GM12878 (cell line): ENCODE results near the gene DEFB131B. TPM values are rescaled to one million over a fixed set of nuclear protein-coding genes. Genes with fewer than 3 reads are reported as not detected.
"Not testable (repeated sequence)": the region's sequence is repeated elsewhere in the genome, so short reads cannot be mapped to it uniquely, and the experiment has no call there.

Experiments used
- ATAC-seq: fragments of 200-7000 bp; cut with Tn5 transposase; 3 replicates; pipeline ENCODE4 v1.9.1; 2020; ENCODE audit warnings: mild to moderate bottlenecking, moderate library complexity
- BruUV-seq: library from RNA; stranded (reverse); fragments of 400-500 nt; replicated peaks from 2 replicates; lab custom pipeline; 2021; lab: Mats Ljungman, UMichigan
- CTCF ChIA-PET: fragments of 300-600 bp; sonication (Branson Sonifier 250); formaldehyde crosslinking; extraction: SDS; loops from one replicate; lab custom pipeline; 2021; ENCODE audit warnings: inconsistent platforms; lab: Yijun Ruan, JAX
- POLR2A ChIA-PET: fragments of 350-600 bp; formaldehyde crosslinking; extraction: SDS; loops from one replicate; lab custom pipeline; 2021; ENCODE audit warnings: inconsistent platforms; lab: Charles Lee
- RAD21 ChIA-PET: fragments of 300-600 bp; sonication (Branson Sonifier 250); formaldehyde crosslinking; loops from one replicate; lab custom pipeline; 2023; ENCODE audit warnings: antibody characterized with exemption; ENCODE audit not compliant: unreplicated experiment; lab: Charles Lee
- SMC1A ChIA-PET: fragments of 300-600 bp; sonication (Branson Sonifier 250); formaldehyde crosslinking; loops from one replicate; lab custom pipeline; 2023; ENCODE audit not compliant: unreplicated experiment, uncharacterized antibody; lab: Charles Lee
- DNase-seq: peaks from one replicate; pipeline ENCODE4 v3.0.0-alpha.2; 2011; ENCODE audit warnings: low read depth, low spot score
- FAIRE-seq: peaks from 3 replicates; lab custom pipeline; 2011; peaks lifted over from hg19 to GRCh38; lab: Jason Lieb, UNC
- H2AFZ ChIP-seq: 2 replicates; pipeline ENCODE4 v1.6.0; 2011; ENCODE audit warnings: low read depth, low read length, control low read depth; ENCODE audit not compliant: control insufficient read depth
- H3K27ac ChIP-seq: 2 replicates; pipeline ENCODE4 v1.5.1; 2011; ENCODE audit warnings: control low read depth; ENCODE audit not compliant: control insufficient read depth, insufficient read depth
- H3K27me3 ChIP-seq, 2 experiments: replicated peaks in 1 of 2; 2 replicates each; pipeline versions ENCODE4 v1.6.0 to v1.6.1; 2011; ENCODE audit warnings: low read length in 1 of 2; ENCODE audit not compliant: control insufficient read depth in 2 of 2, insufficient read depth in 2 of 2
- H3K36me3 ChIP-seq, 2 experiments: 2 replicates each; pipeline ENCODE4 v1.5.1; 2011; ENCODE audit warnings: low read length in 1 of 2; ENCODE audit not compliant: control insufficient read depth in 2 of 2, insufficient read depth in 2 of 2
- H3K4me1 ChIP-seq: 2 replicates; pipeline ENCODE4 v1.6.1; 2011; ENCODE audit warnings: mild to moderate bottlenecking, low read length, moderate library complexity, mixed read lengths; ENCODE audit not compliant: control insufficient read depth, insufficient read depth
- H3K4me2 ChIP-seq: 2 replicates; pipeline ENCODE4 v1.6.0; 2011; ENCODE audit warnings: control low read depth; ENCODE audit not compliant: control insufficient read depth, insufficient read depth
- H3K4me3 ChIP-seq: fragments of 200-600 bp; sonication (generic); 2 replicates; pipeline ENCODE4 v1.5.1; 2016
- H3K79me2 ChIP-seq: 2 replicates; pipeline ENCODE4 v1.6.0; 2011; ENCODE audit warnings: low read length; ENCODE audit not compliant: control insufficient read depth, insufficient read depth
- H3K9ac ChIP-seq: 2 replicates; pipeline ENCODE4 v1.8.0; 2011; ENCODE audit warnings: low read length, control low read depth, mixed read lengths; ENCODE audit not compliant: control insufficient read depth, insufficient read depth
- H3K9me3 ChIP-seq: replicated peaks from 3 replicates; pipeline ENCODE4 v1.5.1; 2011; ENCODE audit warnings: mild to moderate bottlenecking, low read length; ENCODE audit not compliant: control insufficient read depth, insufficient read depth
- H4K20me1 ChIP-seq: 2 replicates; pipeline ENCODE4 v1.6.0; 2011; ENCODE audit not compliant: control insufficient read depth, insufficient read depth
- RAD21 ChIP-seq: IDR thresholded peaks from 2 replicates; pipeline ENCODE4 v1.6.1; 2011; ENCODE audit warnings: mild to moderate bottlenecking, low read depth, low read length, moderate library complexity; ENCODE audit not compliant: insufficient read depth
- RAD51 ChIP-seq: fragments of 450-650 bp; IDR thresholded peaks from 2 replicates; pipeline ENCODE4 v1.6.1; 2016; ENCODE audit warnings: moderate library complexity, mild to moderate bottlenecking, inconsistent platforms
- SMARCA5 ChIP-seq: fragments of 450-650 bp; IDR thresholded peaks from 2 replicates; pipeline ENCODE4 v1.6.1; 2017; ENCODE audit warnings: mild to moderate bottlenecking
- SMC3 ChIP-seq: IDR thresholded peaks from 2 replicates; pipeline ENCODE4 v1.6.1; 2011; ENCODE audit warnings: low read length, improper control_type of control experiment, borderline replicate concordance
- YY1 ChIP-seq: IDR thresholded peaks from 2 replicates; pipeline ENCODE4 v1.6.1; 2011; ENCODE audit warnings: low read depth, mild to moderate bottlenecking, low read length
- WGBS: methylation state at CpG from one replicate; pipeline ENCODE4 v1.1.6; 2016; ENCODE audit warnings: low lambda C conversion rate; ENCODE audit not compliant: insufficient replicate concordance, insufficient coverage; ENCODE audit errors: missing lambda C conversion rate; 5-methylcytosine and 5-hydroxymethylcytosine counted together
- in situ Hi-C: fragments of 300-500 bp; cut with MboI; formaldehyde crosslinking; loops from 9 replicates; pipeline ENCODE4 v1.14.3; 2018; ENCODE audit warnings: mixed read lengths
- intact Hi-C: fragments of 100-400 bp; cut with micrococcal nuclease; formaldehyde crosslinking; loops from one replicate; pipeline ENCODE4 v1.14.2; 2022; ENCODE audit not compliant: unreplicated experiment
- polyA plus RNA-seq, 11 experiments: library from polyadenylated mRNA; depleted of rRNA in 4 of 11; unstranded in 6 of 11; stranded (reverse) in 5 of 11; fragments of >200 nt; fragmentation: Nextera tagmentation in 4 of 11; fragmentation: Illumina TruSeq in 1 of 11; extraction: Ambion mirVana in 4 of 11; extraction: Trizol in 1 of 11; gene quantifications; 1 replicate in 1 of 11; 2 replicates in 10 of 11; pipeline versions ENCODE4 v1.2.1 to v1.2.3, GENCODE V29; 2011 to 2016; ENCODE audit warnings: inconsistent platforms in 2 of 11, missing spikeins in 2 of 11, low read depth in 1 of 11
- total RNA-seq, 4 experiments: library from RNA; depleted of rRNA in 3 of 4; stranded (reverse); fragments of >200 nt in 3 of 4; fragmentation: Illumina TruSeq in 1 of 4; extraction: Trizol in 1 of 4; gene quantifications; 2 replicates each; pipeline versions ENCODE4 v1.2.1 to v1.2.3, GENCODE V29; 2013 to 2021
- TF ChIP-seq, protein P1 (sequence below): fragments of 450-650 bp; IDR thresholded peaks from 2 replicates; pipeline ENCODE4 v1.6.1; 2017; ENCODE audit warnings: mild to moderate bottlenecking, low read depth, inconsistent platforms; ENCODE audit not compliant: poor library complexity, severe bottlenecking
- TF ChIP-seq, protein P2 (sequence below), 3 experiments: IDR thresholded peaks in 2 of 3; conservative IDR thresholded peaks in 1 of 3; 2 replicates each; pipeline ENCODE4 v1.5.1; 2011; ENCODE audit warnings: low read depth in 3 of 3, low read length in 3 of 3, mild to moderate bottlenecking in 3 of 3, control low read depth in 2 of 3, moderate library complexity in 2 of 3, inconsistent platforms in 1 of 3, mixed read lengths in 1 of 3; ENCODE audit not compliant: control insufficient read depth in 2 of 3, insufficient read depth in 1 of 3; ENCODE audit errors: extremely low read depth in 1 of 3

The DEFB131B gene
- total and polyA plus RNA-seq, 10 of the 15 experiments (the other 5 are each of a cell fraction or from before 2014, with no cell fraction given) = not detected

GRCh38 chr11:71863978-71864627 lies 14.2 kb upstream of the DEFB131B start:
- H3K4me2 ChIP-seq, BruUV-seq, POLR2A ChIA-PET, H3K27me3 ChIP-seq, H4K20me1 ChIP-seq, FAIRE-seq, H3K9me3 ChIP-seq, H3K27ac ChIP-seq, H3K36me3 ChIP-seq, H3K79me2 ChIP-seq, H2AFZ ChIP-seq, in situ Hi-C loops, H3K4me1 ChIP-seq, H3K9ac ChIP-seq, H3K4me3 ChIP-seq: not testable (repeated sequence)
- intact Hi-C loops = loop anchor here (10.0 kb wide), 1 partner anchor 69 kb away; no protein-coding TSS in a partner anchor
- DNase-seq (peak; percentile 8), ATAC-seq (peak; percentile 96)
- ChIA-PET RAD21 (interaction anchor here (1.3 kb wide), 1 partner anchor 64 kb away, joined by 9 read pairs; the partner anchor contains the start of genes RNF121 and XNDC1N), CTCF (interaction anchor here (0.6 to 2.0 kb wide), 15 partner anchors 12 to 570 kb away, joined by 3 to 8 read pairs (median 5); partner anchors contain the start of genes CLPB and XNDC1N), SMC1A (interaction anchor here (0.6 to 1.4 kb wide), 5 partner anchors 112 to 567 kb away, joined by 3 to 5 read pairs (median 3); no protein-coding TSS in a partner anchor)
- peak; percentile 21; the same call in 1 of the 2 replicates for TF ChIP-seq SMC3
- TF ChIP-seq RAD51 = peak; percentile 81
- 0 out of 2 replicates have a peak, but pooled peaks have one; percentile 50 for TF ChIP-seq SMARCA5
- TF ChIP-seq YY1 = 0 out of 2 replicates have a peak, but pooled peaks have one; percentile 10
- TF ChIP-seq, protein P1, sequence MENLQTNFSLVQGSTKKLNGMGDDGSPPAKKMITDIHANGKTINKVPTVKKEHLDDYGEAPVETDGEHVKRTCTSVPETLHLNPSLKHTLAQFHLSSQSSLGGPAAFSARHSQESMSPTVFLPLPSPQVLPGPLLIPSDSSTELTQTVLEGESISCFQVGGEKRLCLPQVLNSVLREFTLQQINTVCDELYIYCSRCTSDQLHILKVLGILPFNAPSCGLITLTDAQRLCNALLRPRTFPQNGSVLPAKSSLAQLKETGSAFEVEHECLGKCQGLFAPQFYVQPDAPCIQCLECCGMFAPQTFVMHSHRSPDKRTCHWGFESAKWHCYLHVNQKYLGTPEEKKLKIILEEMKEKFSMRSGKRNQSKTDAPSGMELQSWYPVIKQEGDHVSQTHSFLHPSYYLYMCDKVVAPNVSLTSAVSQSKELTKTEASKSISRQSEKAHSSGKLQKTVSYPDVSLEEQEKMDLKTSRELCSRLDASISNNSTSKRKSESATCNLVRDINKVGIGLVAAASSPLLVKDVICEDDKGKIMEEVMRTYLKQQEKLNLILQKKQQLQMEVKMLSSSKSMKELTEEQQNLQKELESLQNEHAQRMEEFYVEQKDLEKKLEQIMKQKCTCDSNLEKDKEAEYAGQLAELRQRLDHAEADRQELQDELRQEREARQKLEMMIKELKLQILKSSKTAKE = peak; percentile 23
- TF ChIP-seq RAD21 = peak; percentile 53
- TF ChIP-seq, protein P2, sequence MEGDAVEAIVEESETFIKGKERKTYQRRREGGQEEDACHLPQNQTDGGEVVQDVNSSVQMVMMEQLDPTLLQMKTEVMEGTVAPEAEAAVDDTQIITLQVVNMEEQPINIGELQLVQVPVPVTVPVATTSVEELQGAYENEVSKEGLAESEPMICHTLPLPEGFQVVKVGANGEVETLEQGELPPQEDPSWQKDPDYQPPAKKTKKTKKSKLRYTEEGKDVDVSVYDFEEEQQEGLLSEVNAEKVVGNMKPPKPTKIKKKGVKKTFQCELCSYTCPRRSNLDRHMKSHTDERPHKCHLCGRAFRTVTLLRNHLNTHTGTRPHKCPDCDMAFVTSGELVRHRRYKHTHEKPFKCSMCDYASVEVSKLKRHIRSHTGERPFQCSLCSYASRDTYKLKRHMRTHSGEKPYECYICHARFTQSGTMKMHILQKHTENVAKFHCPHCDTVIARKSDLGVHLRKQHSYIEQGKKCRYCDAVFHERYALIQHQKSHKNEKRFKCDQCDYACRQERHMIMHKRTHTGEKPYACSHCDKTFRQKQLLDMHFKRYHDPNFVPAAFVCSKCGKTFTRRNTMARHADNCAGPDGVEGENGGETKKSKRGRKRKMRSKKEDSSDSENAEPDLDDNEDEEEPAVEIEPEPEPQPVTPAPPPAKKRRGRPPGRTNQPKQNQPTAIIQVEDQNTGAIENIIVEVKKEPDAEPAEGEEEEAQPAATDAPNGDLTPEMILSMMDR (IDR thresholded peaks at IDR 0.05 in 2 of 3, conservative IDR thresholded peaks at IDR 0.05 in 1 of 3; ENCODE audit: control insufficient read depth in 2 of 3, extremely low read depth in 1 of 3, insufficient read depth in 1 of 3, low read depth in 3 of 3, low read length in 3 of 3) = peak; percentile 48 to 65 (median 62)
- 33% methylated on average over 3 of the region's 3 CpGs for WGBS

GRCh38 chr11:71867209-71867608 lies 11.0 kb upstream of the DEFB131B start:
- ATAC-seq = 0 out of 3 replicates have a peak, but pooled peaks have one; percentile 20
- 100% methylated on average over 1 of the region's 1 CpG for WGBS
- H3K27ac ChIP-seq, BruUV-seq, H3K9me3 ChIP-seq, H3K79me2 ChIP-seq, in situ Hi-C loops, POLR2A ChIA-PET, SMC1A ChIA-PET, H3K36me3 ChIP-seq, H3K4me1 ChIP-seq, H3K4me3 ChIP-seq, H2AFZ ChIP-seq, H3K27me3 ChIP-seq, H3K9ac ChIP-seq, H3K4me2 ChIP-seq, CTCF ChIA-PET, RAD21 ChIA-PET, H4K20me1 ChIP-seq, DNase-seq, FAIRE-seq: not testable (repeated sequence)
- intact Hi-C loops = loop anchor here (10.0 kb wide), 1 partner anchor 72 kb away; no protein-coding TSS in a partner anchor
